ENCODE data around the gene DMXL2.

The DMXL2 gene

DNA sequence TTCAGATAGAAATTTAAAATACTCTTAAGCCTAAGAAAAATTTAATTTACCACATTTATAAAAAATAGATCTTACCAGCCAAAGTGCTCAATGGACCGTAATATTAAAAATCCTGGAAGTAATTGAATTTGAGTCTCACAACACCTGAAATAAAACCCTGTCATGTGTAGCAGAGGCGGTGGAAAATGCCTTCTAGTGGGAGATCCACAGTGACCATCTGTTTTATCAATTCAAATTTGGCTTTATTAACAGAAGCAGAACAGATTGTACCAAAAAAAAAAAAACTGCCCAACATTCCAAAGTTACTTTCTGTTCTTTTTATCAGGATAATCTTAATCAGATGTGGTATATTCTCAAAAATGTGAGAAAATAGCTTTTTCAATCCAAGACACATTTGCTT lies 71.7 kb downstream of the DMXL2 start:
- no peak overlapping the region for H4K91ac ChIP-seq (ENCODE audit: low read depth, low read length, poor library complexity)
- no peaks in the 10 kb centered on the region for H3K36me3 ChIP-seq (replicated peaks in 1 of 2; ENCODE audit: control insufficient read depth in 2 of 2, insufficient read depth in 2 of 2, low read length in 2 of 2)
- H3K4me1 ChIP-seq (ENCODE audit: control insufficient read depth in 2 of 2, insufficient read depth in 1 of 2, low read depth in 1 of 2, low read length in 2 of 2), result no peaks in the 10 kb centered on the region
- no peak overlapping the region for H2BK15ac ChIP-seq (ENCODE audit: low read length)
- H3K4me3 ChIP-seq (ENCODE audit: low read length in 2 of 2), result no peak overlapping the region
- H2AK5ac ChIP-seq (ENCODE audit: low read depth, low read length), result no peak overlapping the region
- no peak overlapping the region for H2BK5ac ChIP-seq (ENCODE audit: low read length)
- H3K4me2 ChIP-seq (ENCODE audit: insufficient read depth, low read length, poor library complexity, severe bottlenecking), result no peak overlapping the region
- no CpG with 5 or more reads among the region's 2 CpGs for WGBS, 2 donors (ENCODE audit: extremely low coverage in 2 of 2, insufficient read length in 2 of 2, insufficient replicate concordance in 1 of 2)
- no peak overlapping the region for H4K8ac ChIP-seq (ENCODE audit: low read depth, low read length)
- H3K9me3 ChIP-seq (replicated peaks in 1 of 2; ENCODE audit: control insufficient read depth in 2 of 2, insufficient read depth in 1 of 2, low read depth in 1 of 2, low read length in 2 of 2), result no peaks in the 10 kb centered on the region
- H3K27me3 ChIP-seq (ENCODE audit: control insufficient read depth in 3 of 3, insufficient read depth in 3 of 3, low read depth in 1 of 3, low read length in 3 of 3), result no peaks in the 10 kb centered on the region
- H3K4ac ChIP-seq (ENCODE audit: low read length), result no peak overlapping the region
- no peaks in the 10 kb centered on the region for H3K79me1 ChIP-seq (ENCODE audit: low read depth, low read length)
- no peak overlapping the region for H3K23ac ChIP-seq (ENCODE audit: low read depth, low read length, poor library complexity)
- DNase-seq (ENCODE audit: low spot score), result no peak
- H3K9ac ChIP-seq (ENCODE audit: low read depth, low read length, poor library complexity), result no peak overlapping the region
- H3K18ac ChIP-seq (ENCODE audit: low read length), result no peak overlapping the region
- no peak overlapping the region for H3K27ac ChIP-seq (replicated peaks; ENCODE audit: low read length)
- H2AFZ ChIP-seq (ENCODE audit: low read length), result no peak overlapping the region
- H3K14ac ChIP-seq (ENCODE audit: low read length), result no peak overlapping the region
- H2BK120ac ChIP-seq (ENCODE audit: low read depth, low read length), result no peak overlapping the region
- no peak overlapping the region for H2BK12ac ChIP-seq (ENCODE audit: low read length)

DNA sequence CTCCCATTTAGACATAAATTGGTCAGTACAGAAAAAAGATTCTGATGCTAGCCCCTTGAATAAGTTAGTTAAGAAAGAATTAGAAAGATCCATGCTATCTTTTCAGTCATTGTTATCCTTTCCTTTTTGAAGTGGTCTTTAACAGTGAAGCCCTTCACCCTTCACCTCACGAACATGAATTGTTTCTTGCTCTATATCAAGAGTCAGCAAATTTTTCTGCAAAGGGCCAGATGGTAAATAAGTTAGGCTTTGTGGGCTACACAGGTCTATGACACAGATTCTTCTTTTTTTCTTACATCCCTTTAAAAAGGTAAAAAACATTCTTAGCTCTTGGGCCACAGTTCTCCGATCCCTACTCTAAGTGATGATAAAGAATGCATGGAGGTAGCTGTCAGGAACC lies 74.9 kb downstream of the DMXL2 start:
- Histone ChIP-seq H4K8ac (ENCODE audit: low read depth, low read length) (no peak overlapping the region), H3K23ac (ENCODE audit: low read depth, low read length, poor library complexity) (no peak overlapping the region), H3K9ac (ENCODE audit: low read depth, low read length, poor library complexity) (no peak overlapping the region), H3K9me3 (replicated peaks in 1 of 2; ENCODE audit: control insufficient read depth in 2 of 2, insufficient read depth in 1 of 2, low read depth in 1 of 2, low read length in 2 of 2) (no peaks in the 10 kb centered on the region), H3K36me3 (replicated peaks in 1 of 2; ENCODE audit: control insufficient read depth in 2 of 2, insufficient read depth in 2 of 2, low read length in 2 of 2) (peaks cover 4 to 11% of the 10 kb centered on the region in 2 donors), H3K27me3 (ENCODE audit: control insufficient read depth in 3 of 3, insufficient read depth in 3 of 3, low read depth in 1 of 3, low read length in 3 of 3) (no peaks in the 10 kb centered on the region), H2BK15ac (ENCODE audit: low read length) (no peak overlapping the region), H3K18ac (ENCODE audit: low read length) (no peak overlapping the region), H3K4me1 (ENCODE audit: control insufficient read depth in 2 of 2, insufficient read depth in 1 of 2, low read depth in 1 of 2, low read length in 2 of 2) (no peaks in the 10 kb centered on the region), H3K4me2 (ENCODE audit: insufficient read depth, low read length, poor library complexity, severe bottlenecking) (no peak overlapping the region), H2BK5ac (ENCODE audit: low read length) (no peak overlapping the region), H2BK120ac (ENCODE audit: low read depth, low read length) (no peak overlapping the region), H2BK12ac (ENCODE audit: low read length) (no peak overlapping the region), H3K27ac (replicated peaks; ENCODE audit: low read length) (no peak overlapping the region), H3K4me3 (ENCODE audit: low read length in 2 of 2) (no peak overlapping the region), H3K4ac (ENCODE audit: low read length) (no peak overlapping the region), H2AK5ac (ENCODE audit: low read depth, low read length) (no peak overlapping the region), H3K79me1 (ENCODE audit: low read depth, low read length) (no peaks in the 10 kb centered on the region), H2AFZ (ENCODE audit: low read length) (no peak overlapping the region), H3K14ac (ENCODE audit: low read length) (no peak overlapping the region), H4K91ac (ENCODE audit: low read depth, low read length, poor library complexity) (no peak overlapping the region)
- no CpG with 5 or more reads among the region's 2 CpGs for WGBS, 2 donors (ENCODE audit: extremely low coverage in 2 of 2, insufficient read length in 2 of 2, insufficient replicate concordance in 1 of 2)
- DNase-seq (ENCODE audit: low spot score), result no peak

- Histone ChIP-seq H2AK5ac (ENCODE audit: low read depth, low read length) (no peak overlapping the region), H3K79me1 (ENCODE audit: low read depth, low read length) (no peaks in the 10 kb centered on the region), H3K18ac (ENCODE audit: low read length) (no peak overlapping the region), H3K9me3 (replicated peaks in 1 of 2; ENCODE audit: control insufficient read depth in 2 of 2, insufficient read depth in 1 of 2, low read depth in 1 of 2, low read length in 2 of 2) (no peaks in the 10 kb centered on the region), H3K36me3 (replicated peaks in 1 of 2; ENCODE audit: control insufficient read depth in 2 of 2, insufficient read depth in 2 of 2, low read length in 2 of 2) (peaks cover 3 to 10% of the 10 kb centered on the region in 2 donors), H2AFZ (ENCODE audit: low read length) (no peak overlapping the region), H3K27me3 (ENCODE audit: control insufficient read depth in 3 of 3, insufficient read depth in 3 of 3, low read depth in 1 of 3, low read length in 3 of 3) (no peaks in the 10 kb centered on the region), H3K23ac (ENCODE audit: low read depth, low read length, poor library complexity) (no peak overlapping the region), H2BK5ac (ENCODE audit: low read length) (no peak overlapping the region), H4K91ac (ENCODE audit: low read depth, low read length, poor library complexity) (no peak overlapping the region), H3K4me3 (ENCODE audit: low read length in 2 of 2) (no peak overlapping the region), H3K14ac (ENCODE audit: low read length) (no peak overlapping the region), H3K27ac (replicated peaks; ENCODE audit: low read length) (no peak overlapping the region), H4K8ac (ENCODE audit: low read depth, low read length) (no peak overlapping the region), H3K9ac (ENCODE audit: low read depth, low read length, poor library complexity) (no peak overlapping the region), H2BK120ac (ENCODE audit: low read depth, low read length) (no peak overlapping the region), H3K4me2 (ENCODE audit: insufficient read depth, low read length, poor library complexity, severe bottlenecking) (no peak overlapping the region), H3K4me1 (ENCODE audit: control insufficient read depth in 2 of 2, insufficient read depth in 1 of 2, low read depth in 1 of 2, low read length in 2 of 2) (no peaks in the 10 kb centered on the region), H2BK15ac (ENCODE audit: low read length) (no peak overlapping the region), H2BK12ac (ENCODE audit: low read length) (no peak overlapping the region), H3K4ac (ENCODE audit: low read length) (no peak overlapping the region)
- no peak for DNase-seq (ENCODE audit: low spot score)
- no CpG with 5 or more reads among the region's 1 CpG for WGBS, 2 donors (ENCODE audit: extremely low coverage in 2 of 2, insufficient read length in 2 of 2, insufficient replicate concordance in 1 of 2)
These were observed 85.5 kb downstream of the DMXL2 start for GRCh38 chr15:51536965-51537574.

GRCh38 chr15:51533672-51534398 lies 88.7 kb downstream of the DMXL2 start:
- no peak overlapping the region for H2BK12ac ChIP-seq (ENCODE audit: low read length)

More at GRCh38 chr15:51533672-51534398, 88.7 kb downstream of the DMXL2 start:
- H3K4me3 ChIP-seq (ENCODE audit: low read length in 2 of 2), result no peak overlapping the region
- no peaks in the 10 kb centered on the region for H3K27me3 ChIP-seq (ENCODE audit: control insufficient read depth in 3 of 3, insufficient read depth in 3 of 3, low read depth in 1 of 3, low read length in 3 of 3)
- H2AFZ ChIP-seq (ENCODE audit: low read length), result no peak overlapping the region
- no peak overlapping the region for H3K14ac ChIP-seq (ENCODE audit: low read length)
- no peak overlapping the region for H3K9ac ChIP-seq (ENCODE audit: low read depth, low read length, poor library complexity)
- H2AK5ac ChIP-seq (ENCODE audit: low read depth, low read length), result no peak overlapping the region
- no peak overlapping the region for H4K91ac ChIP-seq (ENCODE audit: low read depth, low read length, poor library complexity)
- H3K36me3 ChIP-seq (replicated peaks in 1 of 2; ENCODE audit: control insufficient read depth in 2 of 2, insufficient read depth in 2 of 2, low read length in 2 of 2), result peaks cover 4 to 15% of the 10 kb centered on the region in 2 donors
- no peak overlapping the region for H3K23ac ChIP-seq (ENCODE audit: low read depth, low read length, poor library complexity)
- no peak for DNase-seq (ENCODE audit: low spot score)
- H2BK15ac ChIP-seq (ENCODE audit: low read length), result no peak overlapping the region
- peaks cover 0 to 5% of the 10 kb centered on the region in 2 donors for H3K9me3 ChIP-seq (replicated peaks in 1 of 2; ENCODE audit: control insufficient read depth in 2 of 2, insufficient read depth in 1 of 2, low read depth in 1 of 2, low read length in 2 of 2)
- H3K27ac ChIP-seq (replicated peaks; ENCODE audit: low read length), result no peak overlapping the region
- H2BK5ac ChIP-seq (ENCODE audit: low read length), result no peak overlapping the region
- H3K18ac ChIP-seq (ENCODE audit: low read length), result no peak overlapping the region
- no CpG with 5 or more reads among the region's 4 CpGs for WGBS, 2 donors (ENCODE audit: extremely low coverage in 2 of 2, insufficient read length in 2 of 2, insufficient replicate concordance in 1 of 2)
- H3K79me1 ChIP-seq (ENCODE audit: low read depth, low read length), result no peaks in the 10 kb centered on the region
- no peak overlapping the region for H4K8ac ChIP-seq (ENCODE audit: low read depth, low read length)
- H3K4ac ChIP-seq (ENCODE audit: low read length), result no peak overlapping the region
- no peak overlapping the region for H2BK120ac ChIP-seq (ENCODE audit: low read depth, low read length)
- H3K4me2 ChIP-seq (ENCODE audit: insufficient read depth, low read length, poor library complexity, severe bottlenecking), result no peak overlapping the region
- H3K4me1 ChIP-seq (ENCODE audit: control insufficient read depth in 2 of 2, insufficient read depth in 1 of 2, low read depth in 1 of 2, low read length in 2 of 2), result no peaks in the 10 kb centered on the region
